GM21786 (cell line): Measurements from ENCODE around the gene CXXC5.
"Not testable (repeated sequence)": the region's sequence is repeated elsewhere in the genome, so short reads cannot be mapped to it uniquely, and the experiment has no call there.

Experiments used
- ATAC-seq: cut with Tn5 transposase; IDR thresholded peaks from one replicate; pipeline ENCODE4 v1.9.1; 2021; ENCODE audit not compliant: unreplicated experiment

Gene CXXC5

DNA sequence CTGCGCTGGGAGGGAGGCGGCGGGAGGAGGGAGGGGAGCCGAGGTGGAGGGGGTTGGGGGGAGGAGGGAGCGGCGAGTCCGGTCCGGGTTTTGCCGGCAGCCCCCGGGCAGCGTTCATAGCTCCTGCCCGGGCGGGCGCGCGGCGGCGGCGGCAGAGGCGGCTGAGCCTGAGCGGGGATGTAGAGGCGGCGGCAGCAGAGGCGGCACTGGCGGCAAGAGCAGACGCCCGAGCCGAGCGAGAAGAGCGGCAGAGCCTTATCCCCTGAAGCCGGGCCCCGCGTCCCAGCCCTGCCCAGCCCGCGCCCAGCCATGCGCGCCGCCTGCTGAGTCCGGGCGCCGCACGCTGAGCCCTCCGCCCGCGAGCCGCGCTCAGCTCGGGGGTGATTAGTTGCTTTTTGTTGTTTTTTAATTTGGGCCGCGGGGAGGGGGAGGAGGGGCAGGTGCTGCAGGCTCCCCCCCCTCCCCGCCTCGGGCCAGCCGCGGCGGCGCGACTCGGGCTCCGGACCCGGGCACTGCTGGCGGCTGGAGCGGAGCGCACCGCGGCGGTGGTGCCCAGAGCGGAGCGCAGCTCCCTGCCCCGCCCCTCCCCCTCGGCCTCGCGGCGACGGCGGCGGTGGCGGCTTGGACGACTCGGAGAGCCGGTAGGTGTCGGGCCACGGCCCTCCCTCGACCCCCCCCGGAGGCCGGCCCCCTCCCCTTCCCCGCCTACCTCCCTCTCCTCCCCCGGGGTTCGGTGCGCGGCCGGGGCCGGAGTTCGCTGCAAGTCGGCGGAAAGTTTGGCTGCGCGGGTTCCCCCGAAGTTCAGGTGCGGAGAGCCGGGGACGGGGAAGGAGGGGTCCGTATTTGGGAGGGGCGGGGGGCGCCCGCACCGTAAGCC, at the start of gene CXXC5:
Gene CXXC5 (plus strand): TSS at position 145 of the 877 bp plus-strand sequence. CDS start 32,175 bp downstream, outside the sequence.
- no peak for ATAC-seq

DNA sequence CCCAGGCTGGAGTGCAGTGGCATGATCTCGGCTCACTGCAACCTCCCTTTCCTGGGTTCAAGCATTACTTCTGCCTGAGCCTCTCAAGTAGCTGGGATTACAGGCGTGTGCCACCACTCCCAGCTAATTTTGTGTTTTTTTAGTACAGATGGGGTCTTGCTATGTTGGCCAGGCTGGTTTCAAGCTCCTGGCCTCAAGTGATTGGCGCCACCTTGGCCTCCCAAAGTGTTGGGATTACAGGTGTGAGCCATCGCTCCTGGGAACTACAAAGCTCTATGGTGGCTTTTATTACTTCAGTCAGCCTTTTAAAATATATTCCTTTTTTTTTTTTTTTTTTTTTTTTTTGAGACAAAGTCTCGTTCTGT, 49.6 kb upstream of the CXXC5 start:
- ATAC-seq, result not testable (repeated sequence)

DNA sequence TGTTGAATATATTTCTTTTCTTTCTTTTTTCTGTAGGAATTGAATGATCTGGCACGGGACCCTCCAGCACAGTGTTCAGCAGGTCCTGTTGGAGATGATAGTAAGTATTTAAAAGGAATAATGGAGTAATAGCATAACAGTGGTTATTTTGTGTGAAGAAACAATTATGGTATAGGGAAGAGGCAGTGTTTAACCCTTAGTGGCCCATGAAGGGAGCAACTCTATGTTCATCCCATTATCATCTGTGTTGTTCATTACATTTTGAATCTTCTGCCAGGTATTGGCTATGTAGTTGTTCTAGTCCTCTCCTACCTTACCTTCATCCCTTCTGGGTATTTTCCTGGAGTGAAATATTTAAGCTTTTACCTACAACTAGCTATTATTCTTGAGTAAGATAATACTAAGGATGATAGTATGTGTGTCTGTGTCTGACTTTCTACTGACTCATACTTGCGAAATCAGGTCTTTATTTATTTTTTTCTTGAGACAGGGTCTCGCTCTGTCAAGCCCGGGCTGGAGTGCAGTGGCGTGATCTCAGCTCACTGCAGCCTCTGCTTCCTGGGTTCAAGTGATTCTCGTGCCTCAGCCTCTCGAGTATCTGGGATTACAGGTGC, 47.7 kb upstream of the CXXC5 start:
- no peak for ATAC-seq

DNA sequence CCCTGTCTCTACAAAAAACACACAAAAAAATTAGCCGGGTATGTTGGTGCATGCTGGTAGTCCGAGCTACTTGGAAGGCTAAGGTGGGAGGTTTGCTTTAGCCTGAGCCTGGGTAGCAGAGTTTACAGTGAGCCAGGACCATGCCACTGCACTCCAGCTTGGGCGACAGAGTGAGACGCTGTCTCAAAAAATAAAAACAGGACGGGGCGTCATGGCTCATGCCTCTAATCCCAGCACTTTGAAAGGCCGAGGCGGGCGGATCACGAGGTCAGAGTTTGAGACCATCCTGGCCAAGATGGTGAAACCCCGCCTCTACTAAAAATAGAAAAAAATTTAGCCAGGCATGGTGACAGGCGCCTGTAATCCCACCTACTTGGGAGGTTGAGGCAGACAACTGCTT, 46.7 kb upstream of the CXXC5 start:
- no peak for ATAC-seq

DNA sequence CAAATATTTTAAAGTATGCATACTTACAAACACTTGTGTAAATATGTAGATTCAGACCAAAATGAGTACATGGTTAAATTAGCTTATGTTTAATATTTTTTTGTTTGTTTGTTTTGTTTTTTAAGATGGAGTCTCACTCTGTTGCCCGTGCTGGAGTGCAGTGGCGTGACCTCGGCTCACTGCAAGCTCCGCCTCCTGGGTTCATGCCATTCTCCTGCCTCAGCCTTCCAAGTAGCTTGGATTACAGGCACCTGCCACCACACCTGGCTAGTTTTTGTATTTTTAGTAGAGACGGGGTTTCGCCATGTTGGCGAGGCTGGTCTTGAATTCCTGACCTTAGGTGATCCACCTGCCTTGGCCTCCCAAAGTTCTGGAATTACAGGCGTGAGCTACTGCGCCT, 46.2 kb upstream of the CXXC5 start:
- not testable (repeated sequence) for ATAC-seq

DNA sequence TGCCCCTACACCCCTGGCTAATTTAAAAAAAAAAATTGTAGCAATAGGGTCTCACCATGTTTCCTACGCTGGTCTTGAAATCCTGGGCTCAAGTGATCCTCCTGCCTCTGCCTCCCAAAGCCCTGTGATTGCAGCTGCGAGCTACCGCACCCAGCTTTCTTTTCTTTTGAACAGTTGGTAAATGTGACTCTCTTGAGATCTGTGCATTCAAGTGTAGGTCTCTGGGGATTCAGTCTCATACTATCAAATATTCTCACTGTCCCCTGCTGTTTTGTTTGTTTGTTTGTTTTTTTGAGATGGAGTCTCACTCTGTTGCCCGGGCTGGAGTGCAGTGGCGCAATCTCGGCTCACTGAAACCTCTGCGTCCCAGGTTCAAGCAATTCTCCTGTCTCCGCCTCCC, 42.3 kb upstream of the CXXC5 start:
- peak; percentile 52 for ATAC-seq

DNA sequence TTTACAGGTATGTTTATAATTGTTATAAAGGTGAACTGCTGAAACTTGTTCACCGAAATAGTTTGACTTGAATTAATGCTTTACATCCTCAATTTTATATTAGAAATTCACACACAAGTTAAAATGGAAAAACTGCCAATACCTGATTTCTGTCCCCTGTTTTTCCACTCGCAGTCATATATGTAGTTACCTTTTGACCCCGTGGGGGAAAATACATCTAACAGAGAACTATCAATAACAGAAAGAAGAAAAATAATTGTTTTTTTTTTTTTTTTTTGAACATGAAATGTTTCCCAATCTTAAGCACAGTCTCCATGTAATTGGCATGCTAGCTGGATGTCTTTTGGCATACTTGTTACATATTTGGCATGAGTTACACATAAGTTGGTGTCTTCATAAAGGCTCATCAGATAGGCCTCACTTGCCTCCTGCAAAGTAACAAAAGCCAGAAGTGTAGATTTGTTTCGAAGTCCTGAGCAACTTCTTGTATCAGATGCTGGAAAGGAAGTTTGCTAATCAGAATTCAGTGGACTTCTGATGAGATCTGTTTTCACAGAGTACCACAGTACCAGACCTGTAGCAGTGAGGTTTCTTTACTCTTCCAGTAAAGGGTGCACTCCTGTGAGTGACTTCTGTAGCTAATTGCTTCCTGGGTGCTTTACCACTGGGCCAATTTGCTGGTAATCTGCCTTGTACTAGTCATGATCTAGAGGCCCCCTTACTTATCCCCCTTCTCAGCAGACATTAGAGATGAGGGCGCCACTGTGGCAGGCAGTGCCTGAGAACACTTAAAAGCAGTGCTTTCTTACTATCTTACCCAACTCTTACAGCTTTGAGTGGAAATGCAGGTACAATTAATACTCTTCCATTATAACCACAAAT, 36.2 kb upstream of the CXXC5 start:
- no peak for ATAC-seq

DNA sequence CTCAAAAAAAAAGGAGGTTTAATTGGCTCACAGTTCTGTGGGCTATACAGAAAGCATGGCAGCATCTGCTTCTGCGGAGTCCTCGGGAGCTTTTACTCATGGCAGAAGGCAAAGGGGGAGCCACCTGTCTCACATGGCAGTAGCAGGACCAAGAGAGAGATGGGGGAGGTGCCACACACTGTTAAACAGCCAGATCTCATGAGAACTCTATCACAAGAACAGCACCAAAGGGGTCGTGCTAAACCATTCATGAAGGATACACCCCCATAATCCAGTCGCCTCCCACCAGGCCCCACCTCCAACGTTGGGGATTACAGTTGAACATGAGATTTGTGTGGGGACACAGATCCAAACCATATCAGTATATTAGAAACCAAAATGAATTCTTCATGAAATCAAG, 28.3 kb upstream of the CXXC5 start:
- ATAC-seq, result no peak

DNA sequence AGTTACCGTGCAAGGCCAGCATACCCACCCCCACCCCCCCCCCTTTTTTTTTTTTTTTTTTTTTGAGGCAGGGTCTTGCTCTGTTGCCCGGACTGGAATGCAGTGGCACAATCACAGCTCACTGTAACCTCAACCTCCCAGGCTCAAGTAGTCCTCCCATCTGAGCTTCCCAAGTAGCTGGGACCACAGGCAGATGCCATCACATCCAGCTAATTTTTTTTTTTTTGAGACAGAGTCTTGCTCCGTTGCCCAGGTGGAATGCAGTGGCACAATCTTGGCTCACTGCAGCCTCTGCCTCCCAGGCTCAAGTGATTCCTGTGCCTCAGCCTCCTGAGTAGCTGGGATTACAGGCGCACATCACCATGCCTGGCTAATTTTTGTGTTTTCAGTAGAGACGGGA, 22.8 kb upstream of the CXXC5 start:
- not testable (repeated sequence) for ATAC-seq

DNA sequence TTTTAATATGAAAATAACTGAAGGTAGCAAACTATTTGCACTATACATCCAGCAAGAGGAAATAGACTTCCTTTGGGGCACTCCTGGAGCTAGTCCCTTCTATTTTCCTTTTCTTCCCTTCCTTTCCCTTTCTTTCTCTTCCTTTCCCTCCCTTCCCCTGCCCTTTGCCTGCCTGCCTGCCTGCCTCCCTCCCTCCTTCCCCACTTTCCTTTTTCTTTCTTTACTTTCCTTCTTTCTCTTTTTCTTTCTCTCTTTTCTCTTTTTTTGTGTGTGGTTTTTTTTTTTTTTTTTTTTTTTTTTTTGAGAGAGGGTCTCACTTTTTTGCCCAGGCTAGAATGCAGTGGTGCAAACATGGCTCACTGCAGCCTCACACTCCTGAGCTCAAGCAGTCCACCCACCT, 17.3 kb upstream of the CXXC5 start:
- ATAC-seq, result no peak

DNA sequence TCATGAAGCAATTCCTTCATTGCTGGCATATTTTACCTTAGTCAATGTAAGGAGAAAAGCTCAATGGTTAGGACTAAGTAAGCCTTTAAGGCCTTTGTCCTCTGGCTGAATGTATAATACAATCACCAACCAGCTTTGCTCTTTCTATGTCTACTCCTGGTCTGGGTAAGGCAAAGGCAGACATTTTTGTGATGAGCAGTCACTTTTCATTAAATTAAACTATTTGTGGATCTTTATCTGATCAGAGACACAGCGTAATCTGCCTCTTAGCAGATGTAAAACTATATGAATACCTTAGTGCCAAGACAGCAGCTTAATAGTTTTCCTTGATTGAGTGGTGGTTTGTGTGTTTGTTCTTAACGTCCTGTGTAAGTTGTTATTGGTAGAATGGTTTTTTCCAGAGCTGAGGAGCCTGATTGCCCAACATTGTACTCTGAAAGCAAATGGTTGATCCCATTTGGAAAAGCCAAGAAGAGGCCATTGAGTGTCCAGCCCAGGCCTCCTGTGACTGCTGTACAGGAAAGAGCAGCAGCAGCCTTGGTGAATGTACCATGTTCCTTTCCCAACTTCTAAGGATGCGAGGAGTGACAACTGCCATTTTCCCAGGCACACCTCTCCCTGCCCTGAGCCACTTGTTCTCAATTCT, 16.5 kb upstream of the CXXC5 start:
- no peak for ATAC-seq

DNA sequence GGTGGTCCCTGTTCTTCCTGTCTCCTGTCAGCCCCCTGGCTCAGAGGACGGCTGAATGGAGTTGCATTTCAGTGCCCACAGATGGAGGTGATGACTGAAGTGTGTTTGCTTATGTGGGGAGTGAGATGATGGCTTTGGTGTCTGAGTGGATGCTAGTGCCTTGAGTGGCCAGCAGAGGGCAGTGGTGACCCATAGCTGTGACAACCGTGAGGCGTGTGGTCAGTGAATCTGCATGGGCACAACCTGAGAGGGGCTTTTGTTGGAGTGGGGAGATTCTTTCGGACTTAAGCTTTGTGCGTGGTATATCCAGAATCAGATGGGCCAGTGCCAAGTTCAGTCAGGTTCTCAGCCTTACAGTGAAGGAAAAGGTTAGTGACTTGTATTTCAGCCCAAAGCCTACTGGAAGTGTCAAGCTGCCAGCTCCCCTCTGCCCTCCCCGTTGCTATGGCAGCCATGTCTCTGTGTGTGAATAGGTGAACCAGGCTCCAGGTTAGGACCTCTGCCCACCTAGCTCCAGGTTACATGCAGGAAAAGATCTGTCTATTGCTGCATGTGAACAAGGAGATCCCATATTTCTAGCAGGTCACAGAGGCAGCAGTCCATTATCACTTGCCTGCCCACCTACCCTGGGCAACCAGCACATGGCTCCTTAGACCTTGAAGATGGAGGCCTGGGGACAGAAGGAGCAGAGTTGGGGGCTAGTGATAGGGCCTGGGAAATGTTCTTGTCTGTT, 14.7 kb upstream of the CXXC5 start:
- ATAC-seq, result no peak

DNA sequence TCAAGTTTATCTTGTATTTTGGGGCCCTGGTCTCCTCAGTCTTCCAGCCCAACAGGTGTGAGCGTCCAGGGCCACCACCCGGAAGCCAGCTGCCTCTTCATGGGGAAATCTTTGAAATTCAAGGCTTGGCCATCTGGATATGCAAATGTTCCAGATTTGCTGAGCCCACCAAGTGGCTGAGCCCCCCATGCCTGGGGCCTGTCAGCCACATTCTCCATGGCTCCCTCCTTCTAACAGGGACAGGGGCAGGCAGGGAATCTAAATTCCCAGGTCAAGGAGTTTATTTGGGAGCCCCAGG, 14.2 kb upstream of the CXXC5 start:
- no peak for ATAC-seq

DNA sequence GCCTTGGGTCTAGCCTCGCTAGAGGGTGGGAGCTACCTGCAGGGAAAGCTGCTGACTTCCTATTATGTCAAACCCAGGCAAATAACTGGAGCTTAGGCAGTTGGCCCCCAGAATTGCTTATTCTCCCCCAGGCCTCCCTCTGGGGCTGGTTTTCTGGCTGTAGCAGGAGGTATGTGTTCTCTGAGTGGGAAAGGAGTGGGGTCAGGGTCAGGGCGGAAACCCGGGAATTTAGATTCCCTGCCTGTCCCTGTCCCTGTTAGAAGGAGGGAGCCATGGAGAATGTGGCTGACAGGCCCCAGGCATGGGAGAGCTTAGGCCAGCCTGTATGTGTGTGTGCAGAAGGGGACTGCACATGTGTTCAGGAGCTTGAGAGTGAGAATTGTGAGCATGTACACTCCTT, 13.6 kb upstream of the CXXC5 start:
- no peak for ATAC-seq

DNA sequence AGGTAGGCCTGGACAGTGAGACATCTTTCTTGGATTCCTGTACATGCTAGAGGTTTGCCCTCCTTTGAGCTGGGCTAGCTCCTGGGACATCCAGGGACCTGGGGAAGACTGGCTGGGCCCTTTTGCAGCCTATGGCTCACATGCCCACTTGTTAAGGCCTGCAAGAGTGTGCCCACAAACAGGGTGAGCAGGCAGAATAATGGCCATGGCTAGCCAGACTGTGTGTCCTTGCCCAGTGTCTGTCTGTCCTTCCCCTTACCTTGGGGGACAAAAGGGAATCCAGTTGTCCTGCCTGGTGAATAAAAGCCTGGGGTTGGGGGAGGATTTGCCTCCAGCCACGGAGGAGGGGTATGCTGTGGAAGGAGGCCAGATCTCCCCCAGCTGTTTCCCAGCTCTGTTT, 13.0 kb upstream of the CXXC5 start:
- no peak for ATAC-seq

DNA sequence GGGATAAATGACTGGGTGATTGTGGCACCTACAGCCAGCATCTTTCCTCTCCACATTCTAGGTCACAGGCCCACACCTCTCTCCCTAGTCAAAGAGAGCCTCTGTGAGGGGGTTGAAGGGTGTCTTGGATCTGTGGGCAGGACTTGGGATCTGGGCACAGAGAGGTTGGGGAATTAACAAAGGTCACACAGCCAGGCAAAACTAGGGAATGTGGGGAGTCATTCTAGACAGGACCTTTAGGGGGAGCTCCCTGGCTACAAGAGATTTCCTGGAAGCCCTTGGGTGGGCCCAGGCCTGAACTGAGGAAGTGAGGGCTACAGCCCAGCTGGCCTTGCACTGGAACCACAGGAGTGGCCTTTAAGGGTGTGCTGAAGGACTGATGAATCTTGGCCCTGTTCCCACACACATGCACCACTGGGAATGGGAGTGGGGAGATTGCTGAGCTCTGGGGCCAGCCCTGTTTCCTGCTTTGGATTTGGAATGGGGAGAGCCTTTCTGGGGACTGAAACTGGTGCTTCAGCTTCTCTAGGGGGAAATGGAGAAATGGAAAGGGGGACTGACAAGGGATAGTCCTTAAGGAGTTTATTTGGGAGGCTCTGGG, 12.4 kb upstream of the CXXC5 start:
- no peak for ATAC-seq

DNA sequence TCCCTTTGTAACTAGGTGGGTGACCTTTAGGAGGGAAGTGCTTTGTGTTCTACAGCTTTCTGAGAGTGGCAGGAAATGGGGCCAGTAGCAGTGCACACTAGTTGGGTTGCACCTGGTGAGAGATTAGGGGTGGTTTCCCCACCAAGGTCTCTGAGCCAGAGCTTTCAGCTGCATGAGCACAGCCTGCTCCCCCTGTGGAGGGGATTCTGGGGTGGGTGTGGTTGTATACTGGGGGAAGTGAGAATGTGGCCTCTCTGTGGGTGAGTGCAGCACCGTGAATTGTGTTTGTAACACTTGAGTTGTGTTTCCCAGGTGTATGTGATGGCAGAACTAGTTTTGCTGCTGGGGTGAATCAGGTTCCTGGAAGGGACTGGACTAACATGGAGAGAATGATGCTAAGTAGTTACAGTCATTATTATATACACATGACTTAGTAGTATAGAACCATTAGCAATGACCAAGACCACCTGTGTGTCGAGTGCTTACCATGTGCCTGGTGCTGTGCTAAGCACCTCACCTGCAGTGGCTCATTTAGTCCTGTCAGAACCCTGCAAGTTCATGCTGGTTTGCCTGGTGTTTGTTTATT, 11.8 kb upstream of the CXXC5 start:
- ATAC-seq, result peak; percentile 77

DNA sequence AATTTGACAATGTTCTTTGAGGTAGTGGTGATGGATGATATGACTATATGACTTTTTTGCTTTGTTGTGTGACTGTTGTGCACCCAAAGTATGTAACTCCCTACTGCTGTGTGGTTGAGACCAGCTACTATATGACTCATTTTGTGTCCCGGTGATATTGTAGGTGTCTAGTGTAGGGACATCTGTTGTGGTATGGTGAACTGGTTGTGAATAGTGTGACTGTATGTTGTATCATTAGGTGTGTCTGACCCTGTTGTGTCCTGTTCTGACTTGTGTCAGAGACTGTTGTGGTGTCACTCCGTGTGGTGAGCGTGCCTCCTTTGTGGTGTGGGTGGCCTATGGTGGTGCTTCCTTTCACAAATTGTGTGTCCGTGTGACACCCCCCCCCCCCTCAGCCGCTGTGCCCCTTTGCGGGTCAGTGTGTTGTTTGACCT, 11.2 kb upstream of the CXXC5 start:
- no peak for ATAC-seq

DNA sequence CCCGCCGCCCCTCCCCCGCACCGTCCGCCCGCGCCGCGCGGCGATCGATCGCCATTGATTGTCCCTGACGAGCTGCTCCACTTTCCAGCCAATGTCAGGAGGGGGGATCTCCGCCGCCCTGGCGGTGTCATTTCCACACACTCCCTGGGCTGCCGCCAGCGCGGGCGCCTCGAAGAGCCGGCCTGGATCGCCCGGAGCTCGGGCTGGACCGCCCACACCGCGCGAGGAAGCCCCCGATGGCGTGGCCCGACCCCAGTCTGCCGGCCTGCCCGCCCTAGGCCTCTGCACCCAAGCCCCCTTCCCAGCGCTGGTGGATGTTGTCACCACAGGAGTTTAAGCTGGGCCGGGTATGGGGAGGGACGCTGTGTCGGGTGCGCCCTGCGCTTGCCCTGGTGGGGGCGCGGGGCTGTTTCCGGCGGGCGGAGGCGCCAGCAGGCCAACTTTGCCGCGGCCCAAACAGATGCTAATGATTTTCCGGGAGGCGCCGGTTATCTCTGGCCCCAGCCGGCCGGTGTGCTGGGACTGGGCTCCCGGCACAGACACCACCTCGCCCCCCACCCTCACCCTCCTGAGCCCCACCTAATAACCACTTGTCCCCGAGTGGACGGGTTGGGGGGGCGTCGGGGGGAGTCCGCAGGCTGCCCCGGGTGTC, 10.6 kb upstream of the CXXC5 start:
- peak; percentile 18 for ATAC-seq
